HUES48 (cell line): Measurements from ENCODE around the gene BCCIP.

Experiments used
- H3K27ac ChIP-seq: one replicate; pipeline ENCODE4 v1.7.0; 2013; ENCODE audit warnings: low read depth, low read length, inconsistent platforms
- H3K27me3 ChIP-seq: 2 replicates; pipeline ENCODE4 v1.6.1; 2013; ENCODE audit warnings: mild to moderate bottlenecking, low read length; ENCODE audit not compliant: control insufficient read depth, insufficient read depth
- H3K36me3 ChIP-seq: 2 replicates; pipeline ENCODE4 v1.6.1; 2013; ENCODE audit warnings: low read length; ENCODE audit not compliant: control insufficient read depth, insufficient read depth
- H3K4me1 ChIP-seq: 2 replicates; pipeline ENCODE4 v1.6.1; 2013; ENCODE audit warnings: mild to moderate bottlenecking, low read length; ENCODE audit not compliant: control insufficient read depth, insufficient read depth
- H3K4me3 ChIP-seq: 2 replicates; pipeline ENCODE4 v1.5.1; 2013; ENCODE audit warnings: mild to moderate bottlenecking, low read depth, low read length
- H3K9ac ChIP-seq: 2 replicates; pipeline ENCODE4 v1.6.1; 2013; ENCODE audit warnings: mild to moderate bottlenecking, low read depth, low read length, moderate library complexity
- H3K9me3 ChIP-seq: 2 replicates; pipeline ENCODE4 v1.6.1; 2013; ENCODE audit warnings: low read length; ENCODE audit not compliant: control insufficient read depth, insufficient read depth

BCCIP gene

GRCh38 chr10:125822878-125823662, at the start of gene BCCIP, which contains the start of gene UROS:
TSS of gene BCCIP (plus strand) at chr10:125823546. CDS start at chr10:125823558, 12 bp downstream.
TSS of gene UROS (minus strand) at chr10:125823258. CDS start at chr10:125816499, 6,759 bp downstream.
- Histone ChIP-seq H3K27me3 (no peaks in the 10 kb centered on the region), H3K4me3 (peak within 1 kb of the TSS; percentile 81), H3K9ac (peak within 1 kb of the TSS; percentile 99), H3K36me3 (peaks cover 32% of the 10 kb centered on the region), H3K4me1 (peaks cover 6% of the 10 kb centered on the region; the same call in 1 of the 2 replicates), H3K27ac (peak within 1 kb of the TSS; percentile 96), H3K9me3 (no peaks in the 10 kb centered on the region)

GRCh38 chr10:125773687-125774543, 49.4 kb upstream of the BCCIP start:
- Histone ChIP-seq H3K36me3 (no peaks in the 10 kb centered on the region), H3K9ac (no peak overlapping the region), H3K4me1 (no peaks in the 10 kb centered on the region), H3K27me3 (no peaks in the 10 kb centered on the region), H3K4me3 (no peak overlapping the region), H3K9me3 (no peaks in the 10 kb centered on the region), H3K27ac (no peak overlapping the region)

GRCh38 chr10:125774581-125775191, 48.7 kb upstream of the BCCIP start:
- H3K4me3 ChIP-seq = no peak overlapping the region
- no peaks in the 10 kb centered on the region for H3K27me3 ChIP-seq
- no peak overlapping the region for H3K27ac ChIP-seq
- no peaks in the 10 kb centered on the region for H3K36me3 ChIP-seq
- no peaks in the 10 kb centered on the region for H3K4me1 ChIP-seq
- H3K9me3 ChIP-seq = no peaks in the 10 kb centered on the region
- no peak overlapping the region for H3K9ac ChIP-seq

- H3K27ac ChIP-seq = no peak within 1 kb of the TSS
- no peak within 1 kb of the TSS for H3K4me3 ChIP-seq
- no peak within 1 kb of the TSS for H3K9ac ChIP-seq
- no peaks in the 10 kb centered on the region for H3K27me3 ChIP-seq
- no peaks in the 10 kb centered on the region for H3K4me1 ChIP-seq
- H3K36me3 ChIP-seq = no peaks in the 10 kb centered on the region
- no peaks in the 10 kb centered on the region for H3K9me3 ChIP-seq
These were observed 47.7 kb upstream of the BCCIP start, which contains the start of gene MMP21 for GRCh38 chr10:125775491-125776106. TSS of gene MMP21 (minus strand) at chr10:125775821. CDS start at chr10:125775821, 0 bp downstream.

DNA sequence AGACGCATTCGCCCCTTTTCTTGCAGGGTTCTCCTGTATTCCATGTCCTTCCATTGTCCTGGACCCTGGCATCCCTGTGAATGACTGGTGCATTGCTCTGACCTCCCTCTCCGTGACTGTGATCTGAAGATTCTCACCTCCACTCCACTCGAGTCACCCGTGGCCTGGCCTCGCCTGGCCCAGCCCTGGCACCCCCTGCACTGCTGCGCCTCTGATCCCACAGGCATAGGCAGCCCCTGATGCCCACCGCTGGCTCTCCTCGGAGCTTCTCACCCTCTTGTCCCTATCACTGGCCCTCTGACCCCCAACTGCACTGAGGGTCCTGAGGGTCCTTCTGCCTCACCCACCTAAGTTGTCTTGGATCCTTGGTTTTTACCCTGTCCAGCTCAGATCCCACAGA, 45.5 kb upstream of the BCCIP start:
- no peaks in the 10 kb centered on the region for H3K9me3 ChIP-seq
- H3K36me3 ChIP-seq = no peaks in the 10 kb centered on the region
- H3K4me1 ChIP-seq = no peaks in the 10 kb centered on the region
- no peaks in the 10 kb centered on the region for H3K27me3 ChIP-seq
- H3K4me3 ChIP-seq = no peak overlapping the region
- H3K9ac ChIP-seq = no peak overlapping the region
- H3K27ac ChIP-seq = no peak overlapping the region

DNA sequence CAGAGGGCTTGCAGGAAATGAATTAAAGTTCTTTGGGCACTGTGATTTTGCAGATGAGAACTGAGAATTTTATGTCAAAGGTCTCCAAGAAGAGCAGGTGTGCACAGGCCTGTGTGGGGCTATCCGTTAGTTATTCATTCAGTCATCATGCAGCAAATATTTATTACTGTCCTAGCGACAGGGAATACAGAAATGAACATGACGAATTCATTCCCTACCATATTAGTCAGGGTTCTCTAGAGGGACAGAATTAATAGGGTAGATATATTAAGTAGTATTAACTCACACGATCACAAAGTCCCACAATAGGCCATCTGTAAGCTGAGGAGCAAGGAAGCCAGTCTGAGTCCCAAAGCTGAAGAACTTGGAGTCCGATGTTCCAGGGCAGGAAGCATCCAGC, 44.8 kb upstream of the BCCIP start:
- no peaks in the 10 kb centered on the region for H3K4me1 ChIP-seq
- no peak overlapping the region for H3K4me3 ChIP-seq
- no peak overlapping the region for H3K9ac ChIP-seq
- H3K27me3 ChIP-seq = no peaks in the 10 kb centered on the region
- H3K9me3 ChIP-seq = no peaks in the 10 kb centered on the region
- H3K27ac ChIP-seq = no peak overlapping the region
- H3K36me3 ChIP-seq = no peaks in the 10 kb centered on the region

- Histone ChIP-seq H3K4me3 (no peak overlapping the region), H3K9me3 (no peaks in the 10 kb centered on the region), H3K4me1 (no peaks in the 10 kb centered on the region), H3K9ac (no peak overlapping the region), H3K27me3 (no peaks in the 10 kb centered on the region), H3K27ac (no peak overlapping the region), H3K36me3 (no peaks in the 10 kb centered on the region)
These were observed 43.7 kb upstream of the BCCIP start for GRCh38 chr10:125779403-125780327.

- Histone ChIP-seq H3K4me3 (no peak overlapping the region), H3K27ac (no peak overlapping the region), H3K27me3 (no peaks in the 10 kb centered on the region), H3K9ac (no peak overlapping the region), H3K4me1 (no peaks in the 10 kb centered on the region), H3K9me3 (no peaks in the 10 kb centered on the region), H3K36me3 (no peaks in the 10 kb centered on the region)
These were observed 42.0 kb upstream of the BCCIP start for GRCh38 chr10:125781374-125781773.

- H3K4me3 ChIP-seq = no peak overlapping the region
- H3K9me3 ChIP-seq = no peaks in the 10 kb centered on the region
- no peaks in the 10 kb centered on the region for H3K27me3 ChIP-seq
- H3K4me1 ChIP-seq = no peaks in the 10 kb centered on the region
- H3K36me3 ChIP-seq = no peaks in the 10 kb centered on the region
- H3K27ac ChIP-seq = no peak overlapping the region
- H3K9ac ChIP-seq = no peak overlapping the region
These were observed 41.3 kb upstream of the BCCIP start for GRCh38 chr10:125782054-125782453.

GRCh38 chr10:125782616-125783015, 40.7 kb upstream of the BCCIP start:
- Histone ChIP-seq H3K4me3 (no peak overlapping the region), H3K27ac (no peak overlapping the region), H3K9ac (no peak overlapping the region), H3K9me3 (no peaks in the 10 kb centered on the region), H3K36me3 (no peaks in the 10 kb centered on the region), H3K4me1 (no peaks in the 10 kb centered on the region), H3K27me3 (no peaks in the 10 kb centered on the region)
